AG04450 (cell line): Measurements from ENCODE around the gene JADE3. TPM values are rescaled to one million over a fixed set of nuclear protein-coding genes. Genes with fewer than 3 reads are reported as not detected.
"Not testable (repeated sequence)": the region's sequence is repeated elsewhere in the genome, so short reads cannot be mapped to it uniquely, and the experiment has no call there.

Source experiments
- CTCF ChIA-PET: fragments of 300-600, 350-600 bp; formaldehyde crosslinking; extraction: SDS; loops from one replicate; lab custom pipeline; 2022; ENCODE audit warnings: antibody characterized with exemption, inconsistent platforms; lab: Charles Lee
- POLR2A ChIA-PET: fragments of 350-600 bp; formaldehyde crosslinking; extraction: SDS; loops from one replicate; lab custom pipeline; 2021; ENCODE audit warnings: antibody characterized with exemption, inconsistent platforms; lab: Yijun Ruan, JAX
- DNase-seq: peaks from one replicate; pipeline ENCODE4 v3.0.0-alpha.2; 2011; ENCODE audit warnings: low read depth, low spot score
- H3K27ac ChIP-seq: one replicate; pipeline ENCODE4 v1.5.1; 2012; ENCODE audit warnings: low read depth, low read length, control low read depth
- H3K27me3 ChIP-seq: one replicate; pipeline ENCODE4 v1.6.0; 2012; ENCODE audit warnings: low read length; ENCODE audit not compliant: control insufficient read depth, insufficient read depth
- H3K4me3 ChIP-seq: 2 replicates; pipeline ENCODE4 v1.5.1; 2011; ENCODE audit warnings: mild to moderate bottlenecking, low read depth, low read length, control low read depth
- H3K9me3 ChIP-seq: 2 replicates; pipeline ENCODE4 v1.5.1; 2012; ENCODE audit warnings: low read length; ENCODE audit not compliant: control insufficient read depth, insufficient read depth
- polyA plus RNA-seq: library from polyadenylated mRNA; depleted of rRNA; stranded (reverse); fragments of >200 nt; gene quantifications from 2 replicates; pipeline ENCODE4 v1.2.3, GENCODE V29; 2011
- TF ChIP-seq, protein P1 (sequence below): IDR thresholded peaks from 2 replicates; pipeline ENCODE4 v1.5.1; 2011; ENCODE audit warnings: low read depth, low read length, control low read depth, inconsistent platforms

The JADE3 gene
- polyA plus RNA-seq, 1 experiment, result 7.7 TPM

DNA sequence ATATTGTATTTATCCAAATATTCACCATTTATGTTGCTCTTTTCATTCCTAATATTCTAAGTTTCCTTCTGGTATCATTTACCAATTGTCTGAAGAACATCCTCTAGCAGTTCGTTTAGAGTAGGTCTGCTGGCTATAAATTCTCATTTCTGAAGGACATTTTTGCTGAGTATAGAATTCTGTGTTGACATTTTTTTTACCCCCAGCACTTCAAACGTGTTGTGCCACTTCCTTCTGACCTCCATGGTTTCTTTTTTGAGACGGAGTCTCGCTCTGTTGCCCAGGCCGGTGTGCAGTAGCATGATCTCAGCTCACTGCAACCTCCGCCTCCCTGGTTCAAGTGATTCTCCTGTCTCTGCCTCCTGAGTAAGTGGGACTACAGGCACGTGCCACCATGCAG lies 26.4 kb downstream of the JADE3 start:
- no peak for DNase-seq
- ChIA-PET POLR2A (no interaction called here), CTCF (no interaction called here)
- no peaks in the 10 kb centered on the region for H3K27me3 ChIP-seq
- H3K9me3 ChIP-seq, result no peaks in the 10 kb centered on the region
- no peak overlapping the region for H3K27ac ChIP-seq
- H3K4me3 ChIP-seq, result no peak overlapping the region
- TF ChIP-seq, protein P1, sequence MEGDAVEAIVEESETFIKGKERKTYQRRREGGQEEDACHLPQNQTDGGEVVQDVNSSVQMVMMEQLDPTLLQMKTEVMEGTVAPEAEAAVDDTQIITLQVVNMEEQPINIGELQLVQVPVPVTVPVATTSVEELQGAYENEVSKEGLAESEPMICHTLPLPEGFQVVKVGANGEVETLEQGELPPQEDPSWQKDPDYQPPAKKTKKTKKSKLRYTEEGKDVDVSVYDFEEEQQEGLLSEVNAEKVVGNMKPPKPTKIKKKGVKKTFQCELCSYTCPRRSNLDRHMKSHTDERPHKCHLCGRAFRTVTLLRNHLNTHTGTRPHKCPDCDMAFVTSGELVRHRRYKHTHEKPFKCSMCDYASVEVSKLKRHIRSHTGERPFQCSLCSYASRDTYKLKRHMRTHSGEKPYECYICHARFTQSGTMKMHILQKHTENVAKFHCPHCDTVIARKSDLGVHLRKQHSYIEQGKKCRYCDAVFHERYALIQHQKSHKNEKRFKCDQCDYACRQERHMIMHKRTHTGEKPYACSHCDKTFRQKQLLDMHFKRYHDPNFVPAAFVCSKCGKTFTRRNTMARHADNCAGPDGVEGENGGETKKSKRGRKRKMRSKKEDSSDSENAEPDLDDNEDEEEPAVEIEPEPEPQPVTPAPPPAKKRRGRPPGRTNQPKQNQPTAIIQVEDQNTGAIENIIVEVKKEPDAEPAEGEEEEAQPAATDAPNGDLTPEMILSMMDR, result no peak

DNA sequence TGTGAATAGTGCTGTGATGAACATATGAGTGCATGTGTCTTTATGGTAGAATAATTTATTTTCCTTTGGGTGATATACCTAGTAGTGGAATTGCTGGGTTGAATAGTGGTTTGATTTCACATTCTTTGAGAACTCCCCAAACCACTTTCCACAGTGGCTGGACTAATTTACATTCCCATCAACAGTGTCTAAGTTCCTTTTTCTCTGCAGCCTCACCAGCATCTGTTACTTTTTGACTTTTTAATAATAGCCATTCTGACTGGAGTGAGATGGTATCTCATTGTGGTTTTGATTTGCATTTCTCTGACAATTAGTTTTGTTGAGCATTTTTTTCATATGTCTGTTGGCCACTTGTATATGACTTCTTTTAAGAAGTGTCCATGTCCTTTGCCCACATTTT lies 29.1 kb downstream of the JADE3 start:
- CTCF ChIA-PET, result interaction anchor here (2.0 kb wide), 1 partner anchor 38 kb away, joined by 5 read pairs; no protein-coding TSS in a partner anchor
- H3K27ac ChIP-seq, result no peak overlapping the region
- TF ChIP-seq, protein P1, result no peak
- no peaks in the 10 kb centered on the region for H3K9me3 ChIP-seq
- POLR2A ChIA-PET, result no interaction called here
- DNase-seq, result no peak
- no peak overlapping the region for H3K4me3 ChIP-seq
- H3K27me3 ChIP-seq, result no peaks in the 10 kb centered on the region

DNA sequence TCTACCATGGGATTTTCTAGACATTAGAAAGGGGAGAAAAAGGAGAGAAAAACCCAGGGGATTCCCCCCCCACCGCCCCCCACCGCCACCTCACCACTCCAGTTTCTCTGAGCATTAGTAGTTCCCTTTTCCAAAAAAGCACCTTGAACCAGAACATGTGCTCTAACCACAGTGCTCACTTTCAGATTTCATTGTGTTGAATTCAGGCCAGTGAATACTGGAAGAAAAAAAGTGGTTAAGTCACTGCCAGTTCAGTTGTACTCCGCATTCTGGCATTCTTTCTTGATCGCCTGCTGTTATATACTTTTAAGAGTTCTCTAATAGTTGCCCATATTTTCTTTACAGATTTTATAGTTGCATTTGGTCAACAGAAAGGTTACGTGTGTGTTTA lies 40.9 kb downstream of the JADE3 start:
- H3K9me3 ChIP-seq, result no peaks in the 10 kb centered on the region
- TF ChIP-seq, protein P1, result no peak
- H3K27me3 ChIP-seq, result no peaks in the 10 kb centered on the region
- ChIA-PET POLR2A (no interaction called here), CTCF (no interaction called here)
- no peak overlapping the region for H3K4me3 ChIP-seq
- no peak for DNase-seq
- no peak overlapping the region for H3K27ac ChIP-seq

DNA sequence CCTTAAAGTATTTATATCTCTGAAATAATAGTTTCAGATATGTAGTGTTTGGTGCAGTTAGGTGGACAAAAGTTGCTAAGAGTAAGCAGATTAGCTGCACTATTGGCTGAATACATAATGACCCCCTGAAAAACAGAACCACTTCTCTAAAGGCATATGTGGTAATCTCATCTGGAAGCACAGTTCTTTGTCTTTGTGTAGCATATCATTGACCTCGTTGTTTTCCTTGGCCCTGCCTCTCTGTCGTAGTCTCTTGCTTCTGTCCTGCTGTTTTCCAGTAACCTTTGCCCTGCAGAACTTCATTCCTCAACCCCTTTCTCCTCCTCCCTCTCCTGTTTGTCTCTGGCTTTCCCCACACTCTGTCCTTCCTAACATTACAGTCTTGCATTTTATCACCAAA lies 41.4 kb downstream of the JADE3 start:
- ChIA-PET CTCF (no interaction called here), POLR2A (no interaction called here)
- no peaks in the 10 kb centered on the region for H3K27me3 ChIP-seq
- H3K27ac ChIP-seq, result no peak overlapping the region
- no peak for DNase-seq
- H3K9me3 ChIP-seq, result no peaks in the 10 kb centered on the region
- H3K4me3 ChIP-seq, result no peak overlapping the region
- TF ChIP-seq, protein P1, result no peak

DNA sequence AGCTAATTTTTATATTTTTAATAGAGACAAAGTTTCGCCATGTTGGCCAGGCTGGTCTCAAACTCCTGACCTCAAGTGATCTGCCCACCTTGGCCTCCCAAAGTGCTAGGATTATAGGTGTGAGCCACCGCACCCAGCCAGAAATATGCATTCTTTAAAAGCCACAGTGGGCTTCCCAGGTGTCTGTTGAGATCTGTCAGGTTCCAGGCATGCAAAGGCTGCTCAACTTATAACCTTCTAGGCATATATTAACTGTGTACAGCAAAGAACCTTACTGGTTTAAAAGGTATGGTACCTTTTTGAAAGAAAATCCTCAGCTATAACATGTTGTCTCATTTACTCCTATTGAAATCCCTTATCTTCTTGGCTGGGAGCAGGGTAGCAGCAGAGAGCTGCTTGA lies 42.5 kb downstream of the JADE3 start:
- no peaks in the 10 kb centered on the region for H3K9me3 ChIP-seq
- CTCF ChIA-PET, result interaction anchor here (0.6 kb wide), 1 partner anchor 9 kb away, joined by 3 read pairs; no protein-coding TSS in a partner anchor
- no peaks in the 10 kb centered on the region for H3K27me3 ChIP-seq
- DNase-seq, result no peak
- H3K4me3 ChIP-seq, result no peak overlapping the region
- H3K27ac ChIP-seq, result no peak overlapping the region
- POLR2A ChIA-PET, result no interaction called here
- TF ChIP-seq, protein P1, result no peak

DNA sequence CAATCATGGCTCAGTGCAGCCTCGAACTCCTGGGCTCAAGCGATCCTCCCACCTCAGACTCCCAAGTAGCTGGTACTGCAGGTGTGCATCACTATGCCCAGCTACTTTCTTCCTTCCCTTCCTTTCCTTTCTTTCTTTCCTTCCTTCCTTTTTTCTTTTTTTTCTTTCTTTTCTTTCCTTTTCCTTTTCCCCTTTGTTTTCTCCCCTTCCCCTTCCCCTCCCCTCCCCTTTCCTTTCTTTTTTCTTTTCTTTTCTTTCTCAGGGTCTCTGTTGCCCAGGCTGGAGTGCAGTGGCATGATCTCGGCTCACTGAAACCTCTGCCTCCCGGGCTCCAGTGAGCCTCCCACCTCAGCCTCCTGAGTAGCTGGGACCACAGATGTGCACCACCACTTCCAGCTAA lies 44.4 kb downstream of the JADE3 start:
- DNase-seq, POLR2A ChIA-PET, H3K9me3 ChIP-seq, H3K27me3 ChIP-seq, CTCF ChIA-PET, H3K27ac ChIP-seq, H3K4me3 ChIP-seq: not testable (repeated sequence)
